HG03159 (cell line): ENCODE measurements around the gene HES4.
A peak's percentile ranks its signal among the peaks of the same experiment; 100 is the strongest.

ENCODE experiments used
- ATAC-seq: cut with Tn5 transposase; IDR thresholded peaks from one replicate; pipeline ENCODE4 v1.9.1; 2021; ENCODE audit warnings: mild to moderate bottlenecking, moderate library complexity; ENCODE audit not compliant: unreplicated experiment

Gene HES4, protein sequence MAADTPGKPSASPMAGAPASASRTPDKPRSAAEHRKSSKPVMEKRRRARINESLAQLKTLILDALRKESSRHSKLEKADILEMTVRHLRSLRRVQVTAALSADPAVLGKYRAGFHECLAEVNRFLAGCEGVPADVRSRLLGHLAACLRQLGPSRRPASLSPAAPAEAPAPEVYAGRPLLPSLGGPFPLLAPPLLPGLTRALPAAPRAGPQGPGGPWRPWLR

DNA sequence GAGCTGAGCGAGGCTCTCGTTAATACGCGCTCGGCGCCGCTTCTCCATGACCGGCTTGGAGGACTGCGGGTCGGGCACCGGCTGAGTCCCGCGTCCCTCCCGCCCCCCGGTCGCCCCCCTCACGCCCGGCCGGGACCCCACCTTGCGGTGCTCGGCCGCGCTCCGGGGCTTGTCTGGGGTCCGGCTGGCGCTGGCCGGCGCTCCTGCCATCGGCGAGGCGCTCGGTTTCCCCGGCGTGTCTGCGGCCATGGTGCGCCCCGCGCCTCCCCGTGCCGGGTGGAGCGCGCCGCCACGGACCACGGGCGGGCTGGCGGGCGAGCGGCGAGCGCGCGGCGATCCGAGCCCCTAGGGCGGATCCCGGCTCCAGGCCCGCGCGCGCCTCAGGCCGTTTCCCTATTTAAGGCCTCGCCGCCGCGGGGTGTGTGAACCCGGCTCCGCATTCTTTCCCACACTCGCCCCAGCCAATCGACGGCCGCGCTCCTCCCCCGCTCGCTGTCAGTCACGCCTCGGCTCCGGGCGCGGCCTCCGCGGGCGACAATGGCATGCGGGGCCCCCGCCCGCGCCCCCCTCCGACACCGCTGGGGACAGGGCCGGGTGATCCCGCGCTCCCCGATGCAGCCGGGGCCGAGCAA, at the start of gene HES4:
Gene HES4, minus strand, starts transcription at position 373 of the 632 bp plus-strand sequence. Its CDS starts 124 bp downstream, at position 249.
- no peak for ATAC-seq

DNA sequence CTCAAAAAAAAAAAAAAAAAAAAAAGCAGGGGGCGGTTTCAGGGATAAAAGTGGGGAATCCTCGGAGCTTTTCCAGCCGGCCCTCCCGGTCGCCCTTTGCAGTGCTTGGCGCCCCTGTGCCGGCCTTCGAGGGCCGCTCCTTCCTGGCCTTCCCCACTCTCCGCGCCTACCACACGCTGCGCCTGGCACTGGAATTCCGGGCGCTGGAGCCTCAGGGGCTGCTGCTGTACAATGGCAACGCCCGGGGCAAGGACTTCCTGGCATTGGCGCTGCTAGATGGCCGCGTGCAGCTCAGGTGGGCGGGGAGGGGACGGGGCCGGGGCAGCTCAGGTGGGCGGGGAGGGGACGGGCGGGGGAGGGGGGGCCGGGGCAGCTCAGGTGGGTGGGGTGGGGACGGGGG, 48.9 kb upstream of the HES4 start:
- ATAC-seq: no peak

DNA sequence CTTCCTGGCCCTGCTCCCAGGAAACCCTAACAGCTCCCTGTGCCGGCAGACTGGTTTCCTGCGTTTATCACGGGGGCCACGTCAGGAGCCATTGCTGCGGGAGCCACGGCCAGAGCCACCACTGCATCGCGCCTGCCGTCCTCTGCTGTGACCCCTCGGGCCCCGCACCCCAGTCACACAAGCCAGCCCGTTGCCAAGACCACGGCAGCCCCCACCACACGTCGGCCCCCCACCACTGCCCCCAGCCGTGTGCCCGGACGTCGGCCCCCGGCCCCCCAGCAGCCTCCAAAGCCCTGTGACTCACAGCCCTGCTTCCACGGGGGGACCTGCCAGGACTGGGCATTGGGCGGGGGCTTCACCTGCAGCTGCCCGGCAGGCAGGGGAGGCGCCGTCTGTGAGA, 48.1 kb upstream of the HES4 start:
- ATAC-seq: no peak

DNA sequence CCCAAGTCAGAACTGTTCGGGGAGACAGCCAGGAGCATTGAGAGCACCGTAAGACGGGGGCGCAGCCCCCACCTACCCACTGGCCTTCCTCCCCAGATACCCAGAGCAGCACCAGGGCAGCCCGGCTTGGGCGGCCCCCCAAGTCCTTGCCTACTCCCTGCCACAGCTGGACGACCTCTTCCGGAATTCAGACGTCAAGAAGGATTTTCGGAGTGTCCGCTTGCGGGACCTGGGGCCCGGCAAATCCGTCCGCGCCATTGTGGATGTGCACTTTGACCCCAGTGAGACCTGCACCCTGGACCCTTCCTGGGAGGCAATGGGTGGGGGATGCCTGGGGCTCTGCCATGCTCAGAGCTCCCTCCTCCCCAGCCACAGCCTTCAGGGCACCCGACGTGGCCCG, 47.5 kb upstream of the HES4 start:
- no peak for ATAC-seq

DNA sequence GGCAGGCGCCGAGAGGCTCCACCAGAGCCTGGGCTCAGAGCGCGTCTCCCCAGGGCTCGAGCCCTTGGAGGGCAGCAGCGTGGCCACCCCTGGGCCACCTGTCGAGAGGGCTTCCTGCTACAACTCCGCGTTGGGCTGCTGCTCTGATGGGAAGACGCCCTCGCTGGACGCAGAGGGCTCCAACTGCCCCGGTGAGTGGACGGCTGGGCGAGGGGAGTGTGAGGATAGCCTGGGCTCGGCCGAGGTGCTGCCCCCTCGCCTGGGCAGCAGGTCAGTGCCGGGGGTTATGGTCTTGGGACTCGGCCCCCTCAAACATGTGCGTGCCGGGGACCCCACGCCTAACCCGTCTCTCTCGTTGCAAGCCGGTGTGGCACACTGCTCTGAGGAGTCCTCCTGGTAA, 46.9 kb upstream of the HES4 start:
- no peak for ATAC-seq

DNA sequence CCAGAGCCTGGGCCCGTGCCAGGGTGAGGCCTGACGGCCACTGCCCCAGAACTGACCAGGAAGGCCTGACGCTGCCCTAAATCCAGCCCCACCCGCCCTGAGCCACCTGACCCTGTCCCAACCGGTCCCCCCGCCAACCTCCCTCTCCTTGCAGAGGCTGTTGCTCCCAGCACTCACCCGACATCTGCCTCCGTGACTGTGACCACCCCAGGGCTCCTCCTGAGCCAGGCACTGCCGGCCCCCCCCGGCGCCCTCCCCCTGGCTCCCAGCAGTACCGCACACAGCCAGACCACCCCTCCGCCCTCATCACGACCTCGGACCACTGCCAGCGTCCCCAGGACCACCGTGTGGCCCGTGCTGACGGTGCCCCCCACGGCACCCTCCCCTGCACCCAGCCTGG, 46.3 kb upstream of the HES4 start:
- no peak for ATAC-seq

DNA sequence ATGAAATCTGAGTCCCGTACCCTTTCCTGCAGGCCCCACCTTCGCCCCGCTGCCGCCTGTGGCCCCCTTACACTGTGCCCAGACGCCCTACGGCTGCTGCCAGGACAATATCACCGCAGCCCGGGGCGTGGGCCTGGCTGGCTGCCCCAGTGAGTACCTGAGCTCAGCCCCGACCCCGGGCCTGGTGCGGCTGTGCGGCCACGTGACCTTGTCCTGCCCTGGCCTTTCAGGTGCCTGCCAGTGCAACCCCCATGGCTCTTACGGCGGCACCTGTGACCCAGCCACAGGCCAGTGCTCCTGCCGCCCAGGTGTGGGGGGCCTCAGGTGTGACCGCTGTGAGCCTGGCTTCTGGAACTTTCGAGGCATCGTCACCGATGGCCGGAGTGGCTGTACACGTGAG, 45.2 kb upstream of the HES4 start:
- ATAC-seq: no peak

DNA sequence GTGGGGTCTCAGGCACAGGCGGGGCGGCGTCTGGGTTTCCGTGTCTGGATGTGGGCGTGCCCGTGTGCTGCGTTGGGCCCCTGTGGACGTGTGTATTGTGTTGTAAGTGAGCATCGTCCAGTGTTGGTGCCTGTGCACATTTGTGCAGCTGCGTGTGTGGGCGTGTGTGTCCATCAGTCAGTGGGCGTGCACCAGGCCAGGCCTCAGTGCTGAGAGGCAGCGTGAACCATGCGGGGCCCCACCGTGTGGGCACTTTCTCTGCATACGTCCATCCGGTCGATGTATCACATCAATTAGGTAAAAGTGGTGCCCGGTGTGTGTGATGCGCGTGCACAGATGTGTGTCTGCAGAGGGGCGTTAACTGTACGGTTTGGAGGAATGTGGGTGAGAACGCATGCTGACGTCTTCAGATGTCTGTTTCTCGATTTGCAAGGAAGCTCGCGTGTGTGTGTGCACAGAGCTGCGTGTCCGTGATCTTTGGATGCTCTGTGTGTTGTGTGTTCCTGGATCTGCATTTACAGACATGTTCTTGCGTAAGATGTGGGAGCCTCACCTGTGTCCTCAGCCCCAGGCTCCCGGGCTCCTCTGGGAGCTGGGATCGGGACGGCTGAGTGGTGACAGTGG, 44.7 kb upstream of the HES4 start:
- no peak for ATAC-seq

DNA sequence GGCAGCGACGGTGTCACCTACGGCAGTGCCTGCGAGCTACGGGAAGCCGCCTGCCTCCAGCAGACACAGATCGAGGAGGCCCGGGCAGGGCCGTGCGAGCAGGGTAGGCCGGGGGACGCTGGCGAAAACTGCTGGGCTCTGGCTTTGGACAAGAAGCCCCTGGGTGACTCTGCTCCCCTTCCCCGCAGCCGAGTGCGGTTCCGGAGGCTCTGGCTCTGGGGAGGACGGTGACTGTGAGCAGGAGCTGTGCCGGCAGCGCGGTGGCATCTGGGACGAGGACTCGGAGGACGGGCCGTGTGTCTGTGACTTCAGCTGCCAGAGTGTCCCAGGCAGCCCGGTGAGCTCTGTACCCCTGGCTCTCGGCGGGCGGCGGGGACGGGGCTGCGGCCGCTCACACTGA, 44.0 kb upstream of the HES4 start:
- no peak for ATAC-seq

DNA sequence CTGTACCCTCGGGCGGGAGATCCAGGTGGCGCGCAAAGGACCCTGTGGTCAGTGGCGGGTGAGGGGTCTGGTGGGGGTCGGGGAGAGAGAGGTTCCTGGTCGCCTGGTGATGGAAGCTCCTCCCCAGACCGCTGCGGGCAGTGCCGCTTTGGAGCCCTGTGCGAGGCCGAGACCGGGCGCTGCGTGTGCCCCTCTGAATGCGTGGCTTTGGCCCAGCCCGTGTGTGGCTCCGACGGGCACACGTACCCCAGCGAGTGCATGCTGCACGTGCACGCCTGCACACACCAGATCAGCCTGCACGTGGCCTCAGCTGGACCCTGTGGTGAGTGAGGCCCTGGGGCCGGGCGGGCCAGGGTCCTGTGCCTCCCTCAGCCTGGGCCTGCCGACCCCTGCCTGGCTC, 43.5 kb upstream of the HES4 start:
- ATAC-seq: no peak

DNA sequence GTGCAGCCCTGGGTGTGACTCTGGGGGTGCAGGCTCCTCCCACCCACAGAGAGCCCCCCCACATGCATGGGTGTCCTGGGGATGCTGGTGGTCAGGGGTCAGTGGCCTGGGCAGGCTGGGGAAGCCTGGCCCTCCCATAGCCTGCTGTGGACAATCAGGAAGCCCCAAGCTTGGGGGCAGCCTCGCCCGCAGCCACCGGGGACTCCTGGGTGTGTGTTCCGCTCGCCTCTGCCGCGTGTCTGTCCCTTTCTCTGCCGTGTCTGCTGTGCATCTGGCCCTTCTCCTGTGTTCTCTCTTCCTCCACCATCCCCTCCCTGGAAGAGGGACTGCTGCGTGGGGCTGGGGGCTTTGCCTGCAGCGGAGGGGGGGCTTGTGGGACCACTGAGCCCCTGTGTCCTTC, 42.9 kb upstream of the HES4 start:
- no peak for ATAC-seq

DNA sequence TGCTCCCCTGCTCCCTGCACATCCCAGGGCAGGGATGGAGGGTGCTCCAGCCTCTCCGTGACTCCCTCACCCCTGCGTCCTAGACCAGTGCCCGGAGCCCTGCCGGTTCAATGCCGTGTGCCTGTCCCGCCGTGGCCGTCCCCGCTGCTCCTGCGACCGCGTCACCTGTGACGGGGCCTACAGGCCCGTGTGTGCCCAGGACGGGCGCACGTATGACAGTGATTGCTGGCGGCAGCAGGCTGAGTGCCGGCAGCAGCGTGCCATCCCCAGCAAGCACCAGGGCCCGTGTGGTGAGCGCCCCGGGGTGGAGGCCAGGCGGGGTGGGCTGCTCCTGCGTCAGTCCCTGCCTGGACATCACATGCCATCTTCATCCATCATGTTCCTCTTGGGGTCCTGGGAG, 42.0 kb upstream of the HES4 start:
- no peak for ATAC-seq

DNA sequence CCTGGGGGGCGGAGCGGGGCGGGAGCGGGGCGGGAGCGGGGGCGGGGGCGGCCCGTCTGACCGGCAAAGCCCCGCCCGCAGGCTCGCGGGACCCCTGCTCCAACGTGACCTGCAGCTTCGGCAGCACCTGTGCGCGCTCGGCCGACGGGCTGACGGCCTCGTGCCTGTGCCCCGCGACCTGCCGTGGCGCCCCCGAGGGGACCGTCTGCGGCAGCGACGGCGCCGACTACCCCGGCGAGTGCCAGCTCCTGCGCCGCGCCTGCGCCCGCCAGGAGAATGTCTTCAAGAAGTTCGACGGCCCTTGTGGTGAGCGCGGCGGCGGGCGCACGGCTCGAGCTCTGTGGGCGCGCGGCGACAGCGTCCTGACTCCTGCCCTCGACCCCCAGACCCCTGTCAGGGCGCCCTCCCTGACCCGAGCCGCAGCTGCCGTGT, 41.2 kb upstream of the HES4 start:
- no peak for ATAC-seq

DNA sequence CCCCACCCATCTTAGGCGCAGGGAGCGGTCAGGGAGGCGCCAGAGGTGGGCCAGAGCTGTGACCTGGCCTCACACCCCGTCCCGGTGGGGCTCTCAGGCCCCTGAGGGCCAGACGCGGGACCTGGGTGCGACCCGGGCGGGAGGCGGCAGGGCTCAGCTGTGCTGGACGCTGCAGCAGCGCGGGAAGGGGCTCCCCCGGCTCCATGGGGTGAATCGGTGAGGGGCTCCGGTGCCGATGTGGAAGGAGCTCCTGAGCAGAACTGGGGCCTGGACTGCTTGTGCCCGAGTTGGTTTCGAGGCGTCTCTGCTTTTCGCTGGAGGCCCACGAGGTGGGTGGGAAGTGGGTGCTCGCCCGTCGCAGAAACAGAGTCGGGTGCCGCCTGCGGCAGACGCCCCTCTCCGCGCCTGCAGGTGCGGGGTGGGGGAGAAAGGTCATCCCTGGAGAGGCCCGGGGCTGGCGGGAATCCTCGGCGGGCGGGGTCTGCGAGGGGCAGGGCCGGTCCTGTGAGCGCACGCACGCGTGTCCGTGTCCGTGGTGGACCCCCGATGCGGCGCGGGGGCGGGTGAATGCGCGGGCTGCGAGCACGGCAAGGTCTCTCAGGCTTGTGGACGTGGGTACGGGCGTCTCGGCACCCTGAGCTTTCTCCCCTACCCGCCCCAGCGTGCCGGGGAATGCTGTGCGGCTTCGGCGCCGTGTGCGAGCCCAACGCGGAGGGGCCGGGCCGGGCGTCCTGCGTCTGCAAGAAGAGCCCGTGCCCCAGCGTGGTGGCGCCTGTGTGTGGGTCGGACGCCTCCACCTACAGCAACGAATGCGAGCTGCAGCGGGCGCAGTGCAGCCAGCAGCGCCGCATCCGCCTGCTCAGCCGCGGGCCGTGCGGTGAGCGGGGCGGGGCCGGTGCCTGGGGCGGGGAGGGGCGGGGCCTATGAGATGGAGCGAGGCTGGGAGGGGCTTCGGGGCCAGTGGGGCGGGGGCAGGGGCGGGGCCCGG, 40.4 kb upstream of the HES4 start:
- ATAC-seq: peak; percentile 51

DNA sequence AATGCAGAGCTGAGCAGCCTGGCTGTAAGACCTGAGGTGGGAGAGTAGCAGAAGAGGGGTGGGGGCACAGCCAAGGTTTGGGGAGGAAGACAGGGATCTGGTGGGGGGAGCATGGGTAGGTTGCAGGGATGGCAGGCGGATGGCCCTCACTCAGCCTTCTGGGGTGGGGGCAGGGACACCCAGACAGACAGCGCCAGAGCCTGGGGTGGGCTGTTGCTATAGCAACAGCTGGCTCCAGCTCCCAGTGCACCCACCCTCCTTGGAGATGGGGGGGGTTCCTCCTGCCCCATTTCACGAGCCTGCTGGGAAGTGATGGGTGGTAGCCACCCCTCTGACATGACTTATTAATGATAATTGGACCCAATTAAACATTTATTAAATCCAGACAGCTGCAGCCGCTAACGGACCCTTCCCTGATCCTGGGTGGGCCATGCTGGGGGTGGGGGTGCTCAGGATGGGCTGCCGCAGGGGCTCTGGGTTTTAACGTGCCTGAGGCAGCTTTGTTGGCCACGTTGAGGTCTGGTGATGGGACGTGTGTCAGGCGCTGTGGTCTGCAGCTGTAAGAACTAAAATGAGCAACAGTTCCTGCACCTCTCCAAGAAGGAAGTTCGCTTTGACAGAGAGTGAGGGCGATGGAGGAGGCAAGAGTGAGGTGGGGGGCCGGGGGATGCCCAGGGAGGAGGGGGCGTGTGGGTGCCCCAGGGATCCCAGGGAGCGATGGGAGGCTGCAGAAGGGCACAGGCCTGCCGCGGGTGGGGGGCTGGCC, 39.4 kb upstream of the HES4 start:
- no peak for ATAC-seq

DNA sequence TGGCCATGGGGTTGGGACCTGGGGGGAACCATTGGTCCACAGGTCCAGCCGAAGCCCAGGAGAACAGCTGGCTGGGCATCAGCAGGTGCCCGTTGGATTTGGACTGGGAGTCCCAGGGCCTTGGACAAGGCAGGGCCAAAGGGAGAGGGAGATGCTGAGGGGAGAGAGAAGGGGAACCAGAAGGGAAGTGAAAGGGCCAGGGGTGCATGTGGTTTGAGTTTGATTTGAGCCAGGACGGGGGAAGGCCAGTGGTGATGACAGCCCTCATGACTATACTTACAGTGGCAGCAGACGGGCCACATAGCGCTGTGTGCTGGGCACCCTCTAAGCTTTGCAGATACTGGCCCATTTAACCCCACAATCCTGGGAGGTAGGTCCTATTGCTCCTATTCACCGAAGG, 38.8 kb upstream of the HES4 start:
- ATAC-seq: peak; percentile 46

DNA sequence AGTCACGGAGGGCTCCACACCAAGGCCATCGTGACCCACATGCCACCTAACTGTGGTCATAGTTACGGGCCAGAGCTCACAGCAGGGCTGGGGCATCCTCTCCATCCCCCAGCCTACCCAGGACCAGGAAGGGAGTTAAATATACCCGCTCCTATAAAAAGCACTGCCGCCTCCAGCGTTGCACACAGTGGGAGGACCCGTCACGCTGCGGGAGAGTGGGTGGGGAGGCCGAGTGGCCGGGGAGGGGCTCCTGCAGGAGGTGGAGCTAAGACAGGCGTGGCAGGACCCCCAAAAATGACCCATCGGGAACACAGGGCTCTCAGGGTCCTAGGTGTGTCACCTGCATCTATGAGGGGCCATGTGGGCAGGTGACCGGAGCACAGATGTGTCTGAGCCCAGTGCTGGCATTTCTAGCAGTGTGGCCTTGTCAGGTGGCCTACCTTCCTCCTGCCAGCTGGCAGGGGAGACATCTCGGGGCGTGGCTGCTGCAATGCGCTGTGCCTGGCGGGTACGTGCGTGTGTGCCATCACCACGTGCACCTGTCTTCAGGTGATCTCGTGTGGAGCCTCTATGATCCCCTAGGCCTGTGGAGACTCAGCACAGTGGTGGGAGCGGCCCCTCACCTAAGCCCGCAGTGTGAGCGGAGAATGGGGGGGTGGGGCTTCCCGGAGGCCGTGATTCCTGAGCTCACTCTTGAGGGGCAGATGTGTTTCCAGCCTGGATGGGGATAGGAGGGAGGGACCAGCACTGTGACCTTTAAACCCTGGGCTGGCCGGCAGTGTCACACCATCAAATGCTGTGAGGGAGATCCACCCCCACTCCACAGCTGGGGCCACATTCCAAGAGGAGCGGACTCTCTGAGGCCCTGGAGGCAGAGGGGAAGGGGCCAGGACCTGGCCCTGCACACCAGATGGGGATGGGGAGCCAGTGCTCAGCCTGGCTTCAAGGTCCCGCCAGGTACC, 37.8 kb upstream of the HES4 start:
- ATAC-seq: no peak

DNA sequence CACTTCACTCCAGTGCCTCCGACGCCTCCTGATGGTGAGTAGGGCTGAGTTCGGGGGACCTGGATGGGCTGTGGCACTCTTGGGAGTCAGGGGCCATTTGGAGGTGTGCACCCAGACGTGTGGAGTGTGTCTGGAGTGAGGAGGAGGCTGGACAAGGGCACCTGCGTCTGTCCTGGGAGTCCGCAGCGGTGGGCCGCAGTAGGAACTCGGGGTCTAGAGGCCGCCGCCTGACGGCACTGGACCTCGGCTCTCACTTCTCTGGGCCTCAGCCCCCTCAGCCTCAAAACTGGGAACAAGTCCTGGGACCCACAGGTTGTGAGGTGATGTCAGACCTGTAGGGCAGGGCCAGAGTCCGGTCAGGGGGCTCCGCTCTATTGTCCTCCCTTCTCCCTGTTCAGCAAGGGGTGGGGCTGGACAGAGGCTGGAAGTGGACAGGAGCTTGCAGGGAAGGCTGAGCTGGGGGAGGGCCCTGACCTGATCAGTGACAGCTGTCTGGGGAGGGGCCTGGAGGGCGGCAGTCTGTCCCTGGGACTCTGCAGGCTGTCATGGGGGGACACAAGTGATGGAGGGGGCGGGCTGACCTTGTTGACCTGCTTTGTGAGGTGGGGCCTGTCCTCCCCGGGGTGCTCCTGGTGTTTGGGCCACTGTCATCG, 35.5 kb upstream of the HES4 start:
- ATAC-seq: no peak

DNA sequence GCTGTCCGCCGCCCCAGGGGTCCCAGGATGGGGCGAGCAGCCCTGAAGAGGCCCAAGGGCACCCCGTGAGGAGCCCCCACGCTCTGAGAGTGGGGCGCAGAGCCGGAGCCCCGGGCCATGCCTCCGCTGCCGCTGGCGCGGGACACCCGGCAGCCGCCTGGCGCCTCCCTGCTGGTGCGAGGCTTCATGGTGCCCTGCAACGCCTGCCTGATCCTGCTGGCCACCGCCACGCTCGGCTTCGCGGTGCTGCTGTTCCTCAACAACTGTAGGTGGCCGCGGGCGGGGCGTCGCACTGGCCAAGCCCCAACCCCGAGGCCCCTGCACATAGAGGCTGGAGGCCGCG, 34.5 kb upstream of the HES4 start:
- ATAC-seq: no peak
